H1 (cell line): Measurements from ENCODE around the gene ME3. TPM values are rescaled to one million over a fixed set of nuclear protein-coding genes. Genes with fewer than 3 reads are reported as not detected.

Source experiments
- CTCF ChIA-PET: fragments of 300-600 bp; sonication (Branson Sonifier 250); formaldehyde crosslinking; loops from one replicate; lab custom pipeline; 2021; ENCODE audit not compliant: partially characterized antibody; lab: Charles Lee
- POLR2A ChIA-PET: fragments of 300-600 bp; sonication (Branson Sonifier 250); formaldehyde crosslinking; loops from one replicate; lab custom pipeline; 2021; ENCODE audit warnings: inconsistent platforms; ENCODE audit not compliant: partially characterized antibody; lab: Charles Lee
- DNase-seq, 2 experiments: peaks; one replicate each; pipeline versions ENCODE4 v3.0.0 to v3.0.0-alpha.2; 2010 to 2022; ENCODE audit warnings: low spot score in 2 of 2, low read depth in 1 of 2, mixed read lengths in 1 of 2
- FAIRE-seq: peaks from 2 replicates; lab custom pipeline; 2011; peaks lifted over from hg19 to GRCh38; lab: Jason Lieb, UNC
- H2AFZ ChIP-seq: 2 replicates; pipeline ENCODE4 v1.8.1; 2012; ENCODE audit warnings: low read length, inconsistent platforms
- H2AK5ac ChIP-seq: 2 replicates; pipeline ENCODE4 v1.6.1; 2013; ENCODE audit warnings: low read depth, low read length
- H2BK120ac ChIP-seq: replicated peaks from 2 replicates; pipeline ENCODE3; 2013; ENCODE audit warnings: low read depth, low read length, inconsistent platforms
- H2BK12ac ChIP-seq: 2 replicates; pipeline ENCODE4 v1.6.1; 2013; ENCODE audit warnings: low read depth, low read length
- H2BK15ac ChIP-seq: 2 replicates; pipeline ENCODE4 v1.6.1; 2013; ENCODE audit warnings: low read length
- H2BK20ac ChIP-seq: 2 replicates; pipeline ENCODE4 v1.6.1; 2013; ENCODE audit warnings: low read length
- H2BK5ac ChIP-seq: 2 replicates; pipeline ENCODE4 v1.6.1; 2013; ENCODE audit warnings: low read depth, low read length
- H3K14ac ChIP-seq: 2 replicates; pipeline ENCODE4 v1.6.1; 2013; ENCODE audit warnings: inconsistent platforms; ENCODE audit not compliant: insufficient read length
- H3K18ac ChIP-seq: 2 replicates; pipeline ENCODE4 v1.6.1; 2013; ENCODE audit warnings: low read length; ENCODE audit errors: extremely low read depth
- H3K23ac ChIP-seq: 2 replicates; pipeline ENCODE4 v1.6.1; 2013; ENCODE audit warnings: inconsistent platforms; ENCODE audit not compliant: insufficient read length
- H3K23me2 ChIP-seq: 2 replicates; pipeline ENCODE4 v1.6.1; 2013; ENCODE audit warnings: low read depth, low read length
- H3K27ac ChIP-seq: 2 replicates; pipeline ENCODE4 v1.6.1; 2011; ENCODE audit warnings: low read depth, low read length, inconsistent platforms
- H3K27me3 ChIP-seq, 4 experiments: replicated peaks in 1 of 4; 1 replicate in 1 of 4; 2 replicates in 3 of 4; pipeline versions ENCODE4 v1.6.1 to v1.8.1; 2011 to 2013; ENCODE audit warnings: low read length in 3 of 4, mild to moderate bottlenecking in 3 of 4, inconsistent platforms in 2 of 4, mixed read lengths in 2 of 4, moderate library complexity in 1 of 4; ENCODE audit not compliant: control insufficient read depth in 3 of 4, insufficient read depth in 3 of 4; ENCODE audit errors: extremely low read depth in 1 of 4
- H3K36me3 ChIP-seq, 4 experiments: 2 replicates each; pipeline versions ENCODE4 v1.6.1 to v1.8.1; 2011 to 2013; ENCODE audit warnings: mild to moderate bottlenecking in 4 of 4, low read length in 3 of 4, moderate library complexity in 2 of 4, control low read depth in 1 of 4, inconsistent platforms in 1 of 4; ENCODE audit not compliant: insufficient read depth in 4 of 4, control insufficient read depth in 2 of 4
- H3K4ac ChIP-seq: replicated peaks from 2 replicates; pipeline ENCODE3; 2013; ENCODE audit warnings: low read length, low read depth, mixed read lengths, inconsistent platforms; ENCODE audit not compliant: insufficient read length
- H3K4me1 ChIP-seq, 4 experiments: replicated peaks in 1 of 4; 1 replicate in 1 of 4; 2 replicates in 3 of 4; pipeline versions ENCODE4 v1.6.1 to v1.8.1; 2011 to 2013; ENCODE audit warnings: low read length in 3 of 4, inconsistent platforms in 2 of 4, mixed read lengths in 1 of 4; ENCODE audit not compliant: insufficient read depth in 4 of 4, control insufficient read depth in 3 of 4
- H3K4me2 ChIP-seq, 2 experiments: 2 replicates each; pipeline versions ENCODE4 v1.6.1 to v1.8.1; 2011 to 2013; ENCODE audit warnings: low read depth in 2 of 2, low read length in 2 of 2, control low read depth in 1 of 2, inconsistent platforms in 1 of 2, mild to moderate bottlenecking in 1 of 2; ENCODE audit not compliant: insufficient read depth in 1 of 2
- H3K4me3 ChIP-seq, 4 experiments: fragments of 200-600, 300-600 bp in 1 of 4; sonication (generic), shearing (Covaris generic), sonication (Bioruptor Twin) in 1 of 4; 2 replicates each; pipeline versions ENCODE4 v1.5.1 to v1.8.1; 2011 to 2016; ENCODE audit warnings: low read length in 4 of 4, low read depth in 3 of 4, control low read depth in 2 of 4, inconsistent platforms in 2 of 4, mild to moderate bottlenecking in 2 of 4, mixed read lengths in 1 of 4, moderate library complexity in 1 of 4; ENCODE audit not compliant: insufficient read depth in 2 of 4; ENCODE audit errors: extremely low read depth in 1 of 4
- H3K56ac ChIP-seq: replicated peaks from 2 replicates; pipeline ENCODE3; 2013; ENCODE audit warnings: low read depth, mild to moderate bottlenecking, mixed read lengths, low read length, inconsistent platforms; ENCODE audit not compliant: insufficient read length
- H3K79me1 ChIP-seq: 2 replicates; pipeline ENCODE4 v1.6.1; 2013; ENCODE audit warnings: low read depth, low read length, control low read depth
- H3K79me2 ChIP-seq, 2 experiments: 2 replicates each; pipeline versions ENCODE4 v1.6.1 to v1.8.1; 2012 to 2013; ENCODE audit warnings: low read length in 2 of 2, mild to moderate bottlenecking in 2 of 2, inconsistent platforms in 1 of 2; ENCODE audit not compliant: insufficient read depth in 2 of 2, control insufficient read depth in 1 of 2
- H3K9ac ChIP-seq, 4 experiments: replicated peaks in 1 of 4; 1 replicate in 1 of 4; 2 replicates in 3 of 4; pipeline versions ENCODE4 v1.6.1 to v1.8.1; 2011 to 2013; ENCODE audit warnings: low read depth in 3 of 4, low read length in 3 of 4, control low read depth in 2 of 4, mild to moderate bottlenecking in 2 of 4, moderate library complexity in 2 of 4, inconsistent platforms in 1 of 4; ENCODE audit errors: extremely low read depth in 1 of 4
- H3K9me3 ChIP-seq, 2 experiments: 2 replicates each; pipeline versions ENCODE4 v1.6.1 to v1.8.1; 2012 to 2013; ENCODE audit warnings: mild to moderate bottlenecking in 2 of 2, moderate library complexity in 2 of 2, control low read depth in 1 of 2, inconsistent platforms in 1 of 2, low read depth in 1 of 2, low read length in 1 of 2, mixed read lengths in 1 of 2; ENCODE audit not compliant: insufficient read depth in 2 of 2
- H4K20me1 ChIP-seq, 2 experiments: replicated peaks in 1 of 2; 2 replicates each; pipeline versions ENCODE3 to v1.8.1; 2011 to 2013; ENCODE audit warnings: inconsistent platforms in 2 of 2, low read length in 2 of 2, mild to moderate bottlenecking in 1 of 2; ENCODE audit not compliant: insufficient read depth in 2 of 2, control insufficient read depth in 1 of 2
- H4K5ac ChIP-seq: 2 replicates; pipeline ENCODE4 v1.6.1; 2013; ENCODE audit warnings: low read length, low read depth, mixed read lengths, inconsistent platforms; ENCODE audit not compliant: insufficient read length
- H4K8ac ChIP-seq: 2 replicates; pipeline ENCODE4 v1.8.0; 2013; ENCODE audit warnings: mild to moderate bottlenecking, moderate library complexity, low read length, inconsistent platforms; ENCODE audit not compliant: insufficient read depth; ENCODE audit errors: extremely low read depth
- H4K91ac ChIP-seq: replicated peaks from 2 replicates; pipeline ENCODE3; 2013; ENCODE audit warnings: low read length, mixed read lengths, inconsistent platforms; ENCODE audit not compliant: insufficient read length
- ASH2L ChIP-seq: fragments of 200-600, 300-600 bp; sonication (generic); IDR thresholded peaks from one replicate; pipeline ENCODE4 v1.7.1; 2017; ENCODE audit warnings: low read length
- ATF3 ChIP-seq: IDR thresholded peaks from 2 replicates; pipeline ENCODE4 v1.6.1; 2011; ENCODE audit warnings: low read depth, mild to moderate bottlenecking, low read length; ENCODE audit not compliant: insufficient read depth
- EGR1 ChIP-seq: IDR thresholded peaks from 2 replicates; pipeline ENCODE4 v1.6.1; 2011; ENCODE audit warnings: low read depth, low read length, borderline replicate concordance
- KDM5A ChIP-seq: fragments of 200-600 bp; IDR thresholded peaks from 2 replicates; pipeline ENCODE4 v1.7.1; 2012; ENCODE audit warnings: mild to moderate bottlenecking, low read length, inconsistent platforms, mixed read lengths
- SP1 ChIP-seq: IDR thresholded peaks from 2 replicates; pipeline ENCODE4 v1.6.1; 2011; ENCODE audit warnings: low read depth, low read length
- TAF1 ChIP-seq: IDR thresholded peaks from 2 replicates; pipeline ENCODE4 v1.6.1; 2011; ENCODE audit warnings: mild to moderate bottlenecking, low read depth, low read length
- ZNF274 ChIP-seq: IDR thresholded peaks from 2 replicates; pipeline ENCODE4 v1.7.0; 2012; ENCODE audit warnings: low read length, borderline replicate concordance; ENCODE audit errors: extremely low read depth
- WGBS, 2 experiments: shearing (Covaris generic) in 1 of 2; methylation state at CpG; one replicate each; pipeline versions ENCODE4 v1.1.6 to v1.1.7; 2013 to 2015; ENCODE audit warnings: low lambda C conversion rate in 2 of 2, mixed read lengths in 2 of 2, inconsistent platforms in 1 of 2, low coverage in 1 of 2, missing lambda C conversion rate in 1 of 2; ENCODE audit not compliant: insufficient replicate concordance in 2 of 2, insufficient coverage in 1 of 2, insufficient read length in 1 of 2; ENCODE audit errors: extremely low coverage in 1 of 2, missing lambda C conversion rate in 1 of 2; 5-methylcytosine and 5-hydroxymethylcytosine counted together
- polyA plus RNA-seq, 7 experiments: library from polyadenylated mRNA; depleted of rRNA in 3 of 7; stranded (reverse) in 5 of 7; unstranded in 2 of 7; fragments of >200 nt in 5 of 7; fragments of 200-250 nt in 2 of 7; gene quantifications; 1 replicate in 5 of 7; 2 replicates in 1 of 7; 4 replicates in 1 of 7; pipeline versions ENCODE4 v1.2.1 to v1.2.3, GENCODE V29; 2011 to 2013; ENCODE audit warnings: missing spikeins in 2 of 7, mixed read lengths in 2 of 7
- total RNA-seq: library from RNA; stranded (reverse); fragmentation: NEBNext Ultra II Directional; extraction: Animal tissue kit (Norgen Biotek cat#: 25700); gene quantifications from 2 replicates; pipeline ENCODE4 v1.2.1, GENCODE V29; 2021

ME3 gene
- total and polyA plus RNA-seq, 2 of the 8 experiments (the other 6 are each of a cell fraction or from before 2014, with no cell fraction given): 1.5 to 2.8 TPM

GRCh38 chr11:86593833-86594232 lies 78.6 kb downstream of the ME3 start:
- H3K79me1 ChIP-seq: no peaks in the 10 kb centered on the region
- CTCF ChIA-PET: interaction anchor here (1.0 to 5.0 kb wide), 3 partner anchors 14 to 233 kb away, joined by 3 to 46 read pairs (median 4); no protein-coding TSS in a partner anchor
- no peak overlapping the region for H2BK12ac ChIP-seq

More at GRCh38 chr11:86593833-86594232, 78.6 kb downstream of the ME3 start:
- Histone ChIP-seq H4K5ac (no peak overlapping the region), H3K4me3 (no peak overlapping the region), H3K14ac (no peak overlapping the region), H2BK120ac (no peak overlapping the region), H3K9ac (no peak overlapping the region), H3K56ac (no peak overlapping the region), H4K91ac (no peak overlapping the region), H2AK5ac (no peak overlapping the region), H3K4ac (no peak overlapping the region), H3K27ac (no peak overlapping the region)
- 93% methylated on average over 4 of the region's 4 CpGs; no CpG with 5 or more reads in 1 of the 2 experiments for WGBS, 2 experiments
- TF ChIP-seq ASH2L: no peak
- TF ChIP-seq SP1: no peak
- no peak for TF ChIP-seq KDM5A
- TF ChIP-seq EGR1: no peak
- no peak for TF ChIP-seq ZNF274
- TF ChIP-seq ATF3: no peak
- no peak for TF ChIP-seq TAF1
- TF ChIP-seq, all 59 proteins: peak for 0
- Histone ChIP-seq H3K36me3 (peaks cover 0 to 4% (median 0%) of the 10 kb centered on the region in 4 experiments; a peak in 1 of 8 replicates), H2BK20ac (no peak overlapping the region), H3K23ac (no peak overlapping the region), H3K18ac (no peak overlapping the region), H3K4me2 (no peak overlapping the region), H3K23me2 (no peaks in the 10 kb centered on the region), H4K20me1 (no peaks in the 10 kb centered on the region), H2AFZ (no peak overlapping the region), H2BK5ac (no peak overlapping the region), H3K4me1 (peaks cover 0 to 17% (median 10%) of the 10 kb centered on the region in 4 experiments; a peak in 4 of 7 replicates), H2BK15ac (no peak overlapping the region), H3K79me2 (no peaks in the 10 kb centered on the region), H3K9me3 (peaks cover 15 to 23% of the 10 kb centered on the region in 2 experiments), H4K8ac (no peak overlapping the region), H3K27me3 (peaks cover 0 to 2% (median 0%) of the 10 kb centered on the region in 4 experiments; a peak in 1 of 7 replicates)
- DNase-seq (no peak), FAIRE-seq (no peak)
- POLR2A ChIA-PET: no interaction called here
